SK-N-SH (cell line): ENCODE results near the gene OPHN1. TPM values are rescaled to one million over a fixed set of nuclear protein-coding genes. Genes with fewer than 3 reads are reported as not detected.

ENCODE experiments used
- CTCF ChIA-PET: fragments of 300-600, 350-600 bp; formaldehyde crosslinking; extraction: SDS; loops from one replicate; lab custom pipeline; 2021; lab: Yijun Ruan, JAX
- POLR2A ChIA-PET: fragments of 350-600 bp; sonication (Branson Sonifier 250); formaldehyde crosslinking; extraction: SDS; loops from one replicate; lab custom pipeline; 2020; ENCODE audit warnings: antibody characterized with exemption, inconsistent platforms; lab: Yijun Ruan, JAX
- DNase-seq: peaks from one replicate; pipeline ENCODE4 v3.0.0; 2012
- H2AFZ ChIP-seq: fragments of 200-600 bp; sonication (generic); 2 replicates; pipeline ENCODE4 v1.8.1; 2016; ENCODE audit warnings: antibody characterized with exemption, mild to moderate bottlenecking, low read depth
- H3F3A ChIP-seq: fragments of 200-600 bp; sonication (generic); replicated peaks from 2 replicates; pipeline ENCODE3; 2016; ENCODE audit warnings: antibody characterized with exemption, mild to moderate bottlenecking; ENCODE audit not compliant: insufficient read depth
- H3K27ac ChIP-seq, 2 experiments: fragments of 200-500 bp in 1 of 2; fragments of 200-600 bp in 1 of 2; sonication (Bioruptor generic) in 1 of 2; sonication (generic), shearing (Covaris generic) in 1 of 2; 2 replicates each; pipeline versions ENCODE4 v1.5.1 to v1.6.1; 2014 to 2016; ENCODE audit warnings: low read depth in 2 of 2, inconsistent platforms in 1 of 2, low read length in 1 of 2, mild to moderate bottlenecking in 1 of 2, mixed read lengths in 1 of 2
- H3K27me3 ChIP-seq: fragments of 200-600 bp; sonication (generic), shearing (Covaris generic); 2 replicates; pipeline ENCODE4 v1.6.1; 2016; ENCODE audit warnings: mixed run types; ENCODE audit not compliant: insufficient read depth
- H3K36me3 ChIP-seq, 2 experiments: fragments of 200-500 bp in 1 of 2; fragments of 200-600 bp in 1 of 2; sonication (Bioruptor generic) in 1 of 2; sonication (generic) in 1 of 2; replicated peaks in 1 of 2; 2 replicates each; pipeline versions ENCODE3 to v1.5.1; 2014 to 2016; ENCODE audit warnings: low read length in 1 of 2, mild to moderate bottlenecking in 1 of 2; ENCODE audit not compliant: insufficient read depth in 2 of 2, control insufficient read depth in 1 of 2
- H3K4me1 ChIP-seq, 2 experiments: fragments of 200-500 bp in 1 of 2; fragments of 200-600 bp in 1 of 2; sonication (Bioruptor generic) in 1 of 2; sonication (generic), shearing (Covaris generic) in 1 of 2; 2 replicates each; pipeline versions ENCODE4 v1.5.1 to v1.6.1; 2014 to 2016; ENCODE audit warnings: low read depth in 1 of 2, low read length in 1 of 2, mixed run types in 1 of 2; ENCODE audit not compliant: insufficient read depth in 2 of 2, control insufficient read depth in 1 of 2
- H3K4me2 ChIP-seq: fragments of 200-600 bp; sonication (generic), shearing (Covaris generic); 2 replicates; pipeline ENCODE4 v1.6.1; 2017; ENCODE audit warnings: mixed run types
- H3K4me3 ChIP-seq, 2 experiments: fragments of 200-500 bp in 1 of 2; fragments of 200-600 bp in 1 of 2; sonication (Bioruptor generic) in 1 of 2; sonication (generic), shearing (Covaris generic) in 1 of 2; 2 replicates each; pipeline versions ENCODE4 v1.5.1 to v1.8.1; 2014 to 2016; ENCODE audit warnings: low read depth in 2 of 2, inconsistent platforms in 1 of 2, low read length in 1 of 2, mild to moderate bottlenecking in 1 of 2, mixed read lengths in 1 of 2, moderate library complexity in 1 of 2
- H3K79me2 ChIP-seq: fragments of 200-600 bp; sonication (generic); 2 replicates; pipeline ENCODE4 v1.8.1; 2017; ENCODE audit warnings: mild to moderate bottlenecking; ENCODE audit not compliant: insufficient read depth
- H3K9ac ChIP-seq: fragments of 200-600 bp; sonication (generic); 2 replicates; pipeline ENCODE4 v1.6.1; 2017; ENCODE audit warnings: mixed run types
- H3K9me2 ChIP-seq: fragments of 200-600 bp; sonication (generic); 2 replicates; pipeline ENCODE4 v1.6.1; 2017; ENCODE audit warnings: mixed run types
- H3K9me3 ChIP-seq: fragments of 200-600 bp; sonication (generic); 2 replicates; pipeline ENCODE4 v1.6.1; 2017; ENCODE audit warnings: mixed run types, mild to moderate bottlenecking, moderate library complexity
- H4K20me1 ChIP-seq: fragments of 200-600 bp; sonication (generic); 2 replicates; pipeline ENCODE4 v1.6.1; 2017; ENCODE audit warnings: mild to moderate bottlenecking, mixed run types; ENCODE audit not compliant: insufficient read depth
- EP300 ChIP-seq, 2 experiments: IDR thresholded peaks; 2 replicates each; pipeline versions ENCODE4 v1.4.0 to v1.6.1; 2012; ENCODE audit warnings: borderline replicate concordance in 1 of 2, low read depth in 1 of 2, low read length in 1 of 2
- EZH2phosphoT487 ChIP-seq: fragments of 200-600 bp; sonication (generic); IDR thresholded peaks from 2 replicates; pipeline ENCODE4 v1.6.1; 2017; ENCODE audit warnings: low read depth, mixed run types, mild to moderate bottlenecking, antibody characterized with exemption, moderate library complexity, borderline replicate concordance
- FOXM1 ChIP-seq: IDR thresholded peaks from 2 replicates; pipeline ENCODE4 v1.4.0; 2012; ENCODE audit warnings: low read depth, mild to moderate bottlenecking
- GATA2 ChIP-seq: sonication (generic); formaldehyde crosslinking; IDR thresholded peaks from 2 replicates; pipeline ENCODE4 v1.5.0; 2020; ENCODE audit warnings: mild to moderate bottlenecking, missing genetic modification reagents
- JUND ChIP-seq: IDR thresholded peaks from 2 replicates; pipeline ENCODE4 v1.4.0; 2012
- NRF1 ChIP-seq: IDR thresholded peaks from 2 replicates; pipeline ENCODE4 v1.6.1; 2012; ENCODE audit warnings: low read depth, mild to moderate bottlenecking, low read length
- PBX3 ChIP-seq: IDR thresholded peaks from 2 replicates; pipeline ENCODE4; 2012
- POLR2AphosphoS5 ChIP-seq: IDR thresholded peaks from 2 replicates; pipeline ENCODE4 v1.6.1; 2012; ENCODE audit warnings: low read depth, low read length
- RCOR1 ChIP-seq: fragments of 150-350 bp; IDR thresholded peaks from 2 replicates; pipeline ENCODE4 v1.6.1; 2017; ENCODE audit warnings: antibody characterized with exemption, low read length
- RFX5 ChIP-seq: IDR thresholded peaks from 2 replicates; pipeline ENCODE4 v1.6.1; 2012; ENCODE audit warnings: mild to moderate bottlenecking, improper control_type of control experiment, low read length
- SIN3A ChIP-seq: IDR thresholded peaks from 2 replicates; pipeline ENCODE4 v1.6.1; 2012; ENCODE audit warnings: low read depth, mild to moderate bottlenecking, low read length, moderate library complexity, borderline replicate concordance
- SMC3 ChIP-seq: IDR thresholded peaks from 2 replicates; pipeline ENCODE4 v1.6.1; 2012; ENCODE audit warnings: low read depth, low read length, improper control_type of control experiment
- TAF1 ChIP-seq: IDR thresholded peaks from 2 replicates; pipeline ENCODE4 v1.6.1; 2012; ENCODE audit warnings: low read depth, mild to moderate bottlenecking, low read length, moderate library complexity, borderline replicate concordance
- TCF12 ChIP-seq: IDR thresholded peaks from 2 replicates; pipeline ENCODE4 v1.4.0; 2012
- USF1 ChIP-seq: IDR thresholded peaks from 2 replicates; pipeline ENCODE4 v1.4.0; 2012; ENCODE audit warnings: low read depth, borderline replicate concordance
- ZBTB33 ChIP-seq: IDR thresholded peaks from 2 replicates; pipeline ENCODE4 v1.4.0; 2012; ENCODE audit warnings: low read depth, borderline replicate concordance
- WGBS: methylation state at CpG from one replicate; pipeline ENCODE4 v1.1.6; 2017; ENCODE audit warnings: low lambda C conversion rate; 5-methylcytosine and 5-hydroxymethylcytosine counted together
- polyA plus RNA-seq, 3 experiments: library from polyadenylated mRNA; depleted of rRNA; stranded (reverse); fragments of >200 nt; gene quantifications; 2 replicates each; pipeline ENCODE4 v1.2.3, GENCODE V29; 2012
- TF ChIP-seq, protein P1 (sequence below): IDR thresholded peaks from 2 replicates; pipeline ENCODE4 v1.4.0; 2012; ENCODE audit warnings: low read depth

OPHN1 gene
- polyA plus RNA-seq, 1 of the 3 experiments (the other 2 are of a cell fraction), result 1.7 TPM

DNA sequence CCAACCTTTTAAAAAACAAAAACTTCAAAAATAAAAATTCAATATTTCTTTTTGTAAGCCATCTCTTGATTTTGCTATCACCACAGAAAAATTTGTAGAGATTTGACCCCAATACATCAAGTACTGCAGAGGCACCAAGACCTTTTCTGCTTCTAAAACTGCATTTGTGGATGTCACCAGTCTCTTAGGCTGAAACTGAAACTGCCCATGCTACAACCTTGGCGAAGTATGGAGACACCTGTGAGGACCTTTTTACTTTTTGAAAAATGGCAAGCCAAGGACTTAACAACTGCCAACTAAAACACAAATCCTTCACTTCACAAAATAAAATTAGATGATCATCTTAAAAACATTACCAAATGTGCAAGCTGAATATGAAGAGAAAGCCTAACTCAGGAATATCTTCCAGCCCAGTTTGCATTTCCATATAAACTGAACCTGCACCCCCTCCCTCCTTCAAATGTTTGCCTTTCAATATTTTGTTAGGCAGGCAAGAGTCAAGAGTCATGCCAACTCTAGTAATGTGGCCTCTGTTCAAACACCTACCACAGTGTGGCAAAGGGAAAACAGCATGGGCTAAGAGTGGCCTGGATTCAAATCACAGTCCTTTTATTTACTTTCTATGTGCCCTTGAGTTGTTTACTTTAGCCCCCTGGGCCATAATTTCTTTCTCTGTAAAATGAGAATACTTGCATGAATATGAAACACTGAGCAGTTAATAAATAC lies 389.4 kb downstream of the OPHN1 start (continued):
- TF ChIP-seq PBX3 (no peak), EZH2phosphoT487 (no peak), GATA2 (CRISPR knock-in tag) (no peak)

DNA sequence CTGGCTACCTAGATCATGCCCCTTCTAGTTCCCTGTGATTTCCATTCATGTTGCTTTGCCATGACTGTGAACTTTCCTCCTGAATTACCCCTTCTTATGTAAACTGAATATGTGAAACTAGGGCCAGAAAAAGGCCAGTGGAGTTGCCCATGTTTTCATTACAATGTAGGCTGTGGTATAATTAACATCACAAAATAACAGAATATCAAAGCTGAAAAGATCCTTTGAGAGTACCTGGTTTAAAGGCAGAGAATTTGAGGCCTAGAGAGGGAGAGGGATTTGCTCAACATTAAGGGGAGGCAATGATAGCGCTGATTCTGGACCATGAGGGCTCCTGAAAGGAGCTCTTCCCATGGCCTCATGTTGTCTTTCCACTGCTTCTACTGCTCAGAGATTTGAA lies 392.2 kb downstream of the OPHN1 start:
- no peaks in the 10 kb centered on the region for H3K4me1 ChIP-seq
- WGBS, result 50% methylated on average over 1 of the region's 1 CpG
- no peak overlapping the region for H2AFZ ChIP-seq
- H3K36me3 ChIP-seq, result no peaks in the 10 kb centered on the region
- TF ChIP-seq ZBTB33, result no peak
- TF ChIP-seq EP300 (IDR thresholded peaks at IDR 0.05; ENCODE audit: borderline replicate concordance in 1 of 2, low read depth in 1 of 2, low read length in 1 of 2), result no peak
- no peak for TF ChIP-seq FOXM1
- TF ChIP-seq, protein P1, sequence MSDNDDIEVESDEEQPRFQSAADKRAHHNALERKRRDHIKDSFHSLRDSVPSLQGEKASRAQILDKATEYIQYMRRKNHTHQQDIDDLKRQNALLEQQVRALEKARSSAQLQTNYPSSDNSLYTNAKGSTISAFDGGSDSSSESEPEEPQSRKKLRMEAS, result no peak
- no peak for TF ChIP-seq RCOR1
- TF ChIP-seq SIN3A, result no peak
- TF ChIP-seq NRF1, result no peak
- TF ChIP-seq TAF1, result no peak
- no peak for TF ChIP-seq JUND
- no peak for TF ChIP-seq USF1
- TF ChIP-seq SMC3, result no peak
- TF ChIP-seq TCF12, result no peak
- no peak for TF ChIP-seq RFX5
- TF ChIP-seq POLR2AphosphoS5, result no peak
- POLR2A ChIA-PET, result no interaction called here
- H3K4me3 ChIP-seq, result no peak overlapping the region
- CTCF ChIA-PET, result no interaction called here
- no peak for DNase-seq
- H3K27ac ChIP-seq, result no peak overlapping the region
- H3K9me3 ChIP-seq, result no peaks in the 10 kb centered on the region
- no peaks in the 10 kb centered on the region for H3K9me2 ChIP-seq
- no peak overlapping the region for H3K9ac ChIP-seq
- H4K20me1 ChIP-seq, result no peaks in the 10 kb centered on the region
- H3K27me3 ChIP-seq, result no peaks in the 10 kb centered on the region
- no peak overlapping the region for H3K4me2 ChIP-seq
- H3K79me2 ChIP-seq, result no peaks in the 10 kb centered on the region
- no peaks in the 10 kb centered on the region for H3F3A ChIP-seq
